Endothelial cell of umbilical vein (primary cell): ENCODE data around the gene CYB5R2. TPM values are rescaled to one million over a fixed set of nuclear protein-coding genes. Genes with fewer than 3 reads are reported as not detected.

ENCODE experiments used
- BruUV-seq: library from RNA; stranded (reverse); fragments of 400-500 nt; replicated peaks from 2 replicates; lab custom pipeline; 2021; lab: Mats Ljungman, UMichigan
- CTCF ChIA-PET: fragments of 300-600, 350-600 bp; sonication (Branson Sonifier 250); formaldehyde crosslinking; loops from one replicate; lab custom pipeline; 2021; ENCODE audit warnings: antibody characterized with exemption, inconsistent platforms; lab: Charles Lee
- POLR2A ChIA-PET: fragments of 300-600, 350-600 bp; sonication (Branson Sonifier 250); formaldehyde crosslinking; loops from one replicate; lab custom pipeline; 2021; ENCODE audit warnings: antibody characterized with exemption, inconsistent platforms; lab: Charles Lee
- DNase-seq: peaks from one replicate; pipeline ENCODE4 v3.0.0-alpha.2; 2011; ENCODE audit warnings: low read depth, low spot score
- FAIRE-seq: peaks from 2 replicates; lab custom pipeline; 2011; peaks lifted over from hg19 to GRCh38; lab: Jason Lieb, UNC
- H2AFZ ChIP-seq: 2 replicates; pipeline ENCODE4 v1.6.0; 2012; ENCODE audit warnings: low read depth, low read length, control low read depth, inconsistent platforms
- H3K27ac ChIP-seq: 2 replicates; pipeline ENCODE4 v1.5.1; 2011; ENCODE audit warnings: low read depth, mild to moderate bottlenecking, control low read depth, low read length, moderate library complexity; ENCODE audit not compliant: insufficient read depth
- H3K27me3 ChIP-seq, 2 experiments: 2 replicates each; pipeline versions ENCODE4 v1.6.0 to v1.6.1; 2011; ENCODE audit warnings: low read length in 2 of 2, mixed read lengths in 1 of 2; ENCODE audit not compliant: control insufficient read depth in 2 of 2, insufficient read depth in 2 of 2
- H3K36me3 ChIP-seq, 2 experiments: 2 replicates in 1 of 2; 3 replicates in 1 of 2; pipeline ENCODE4 v1.5.1; 2011; ENCODE audit warnings: low read length in 2 of 2, mild to moderate bottlenecking in 1 of 2, moderate library complexity in 1 of 2; ENCODE audit not compliant: control insufficient read depth in 2 of 2, insufficient read depth in 2 of 2; ENCODE audit errors: extremely low read depth in 1 of 2
- H3K4me1 ChIP-seq: 3 replicates; pipeline ENCODE4 v1.5.1; 2011; ENCODE audit warnings: mild to moderate bottlenecking, low read length; ENCODE audit not compliant: control insufficient read depth, insufficient read depth; ENCODE audit errors: extremely low read depth
- H3K4me2 ChIP-seq: 2 replicates; pipeline ENCODE4 v1.6.1; 2011; ENCODE audit warnings: low read length, control low read depth, mixed read lengths; ENCODE audit not compliant: insufficient read depth
- H3K4me3 ChIP-seq, 3 experiments: fragments of 200-600 bp in 1 of 3; sonication (generic), shearing (Covaris generic) in 1 of 3; replicated peaks in 1 of 3; 2 replicates each; pipeline ENCODE4 v1.5.1; 2011 to 2016; ENCODE audit warnings: control low read depth in 3 of 3, low read length in 3 of 3, mild to moderate bottlenecking in 2 of 3, inconsistent platforms in 1 of 3, low read depth in 1 of 3, moderate library complexity in 1 of 3; ENCODE audit not compliant: insufficient read depth in 1 of 3
- H3K79me2 ChIP-seq: 2 replicates; pipeline ENCODE4 v1.6.0; 2012; ENCODE audit warnings: low read length, inconsistent platforms; ENCODE audit not compliant: control insufficient read depth, insufficient read depth
- H3K9ac ChIP-seq: replicated peaks from 2 replicates; pipeline ENCODE3; 2011; ENCODE audit warnings: low read length, control low read depth; ENCODE audit not compliant: insufficient read depth; ENCODE audit errors: extremely low read depth
- H3K9me1 ChIP-seq: replicated peaks from 3 replicates; pipeline ENCODE4 v1.6.0; 2011; ENCODE audit warnings: mild to moderate bottlenecking, low read length; ENCODE audit not compliant: control insufficient read depth, insufficient read depth; ENCODE audit errors: extremely low read depth
- H3K9me3 ChIP-seq: replicated peaks from 2 replicates; pipeline ENCODE4 v1.5.1; 2012; ENCODE audit warnings: low read length, inconsistent platforms; ENCODE audit not compliant: control insufficient read depth, insufficient read depth
- H4K20me1 ChIP-seq: replicated peaks from 2 replicates; pipeline ENCODE3; 2011; ENCODE audit warnings: mild to moderate bottlenecking, low read length; ENCODE audit not compliant: control insufficient read depth, insufficient read depth; ENCODE audit errors: extremely low read depth
- FOS ChIP-seq: IDR thresholded peaks from 2 replicates; pipeline ENCODE4 v1.6.1; 2011; ENCODE audit warnings: mild to moderate bottlenecking, low read length, moderate library complexity, borderline replicate concordance; ENCODE audit not compliant: insufficient read depth
- GATA2 ChIP-seq: IDR thresholded peaks from 2 replicates; pipeline ENCODE4 v1.7.0; 2011; ENCODE audit warnings: low read depth, mild to moderate bottlenecking, moderate library complexity, mixed read lengths, low read length; ENCODE audit not compliant: insufficient read length, insufficient read depth
- JUN ChIP-seq: IDR thresholded peaks from 2 replicates; pipeline ENCODE4 v1.6.1; 2011; ENCODE audit warnings: borderline replicate concordance, low read depth; ENCODE audit not compliant: insufficient read length, insufficient read depth
- MYC ChIP-seq: IDR thresholded peaks from one replicate; pipeline ENCODE4 v1.6.1; 2011; ENCODE audit warnings: mild to moderate bottlenecking, low read depth, low read length
- dilution Hi-C: fragments of 300-500 bp; cut with MboI; formaldehyde crosslinking; loops from one replicate; pipeline ENCODE4 v1.15.0; 2019; ENCODE audit warnings: low sequenced_read_pairs; ENCODE audit not compliant: extremely low pct_ligation_motif_present
- intact Hi-C: fragments of 100-400 bp; cut with micrococcal nuclease; formaldehyde crosslinking; loops from one replicate; pipeline ENCODE4 v1.10.0; 2022
- polyA plus RNA-seq, 4 experiments: library from polyadenylated mRNA; depleted of rRNA in 3 of 4; stranded (reverse) in 3 of 4; unstranded in 1 of 4; fragments of >200 nt; gene quantifications; 2 replicates each; pipeline versions ENCODE4 v1.2.1 to v1.2.3, GENCODE V29; 2011 to 2012; ENCODE audit warnings: missing spikeins in 1 of 4
- total RNA-seq: library from RNA; stranded (reverse); gene quantifications from 2 replicates; pipeline ENCODE4 v1.2.3, GENCODE V29; 2021
- TF ChIP-seq, protein P1 (sequence below), 2 donors: IDR thresholded peaks; 1 replicate in 1 of 2; 2 replicates in 1 of 2; pipeline ENCODE4 v1.5.1; 2011; ENCODE audit warnings: low read length in 2 of 2, mild to moderate bottlenecking in 2 of 2, moderate library complexity in 2 of 2, control low read depth in 1 of 2, inconsistent platforms in 1 of 2, low read depth in 1 of 2; ENCODE audit not compliant: insufficient read depth in 1 of 2; ENCODE audit errors: extremely low read depth in 1 of 2

Gene CYB5R2
- total and polyA plus RNA-seq, 2 donors (not counting 3 experiments of a cell fraction or from before 2014, with no cell fraction given) = 4.8 to 5.0 TPM

- intact Hi-C loops = no loop called here
- ChIA-PET POLR2A (no interaction called here), CTCF (interaction anchor here (2.8 to 10.0 kb wide), 4 partner anchors 11 to 80 kb away, joined by 11 to 766 read pairs (median 36); no protein-coding TSS in a partner anchor)
- dilution Hi-C loops = no loop called here
- TF ChIP-seq, protein P1, sequence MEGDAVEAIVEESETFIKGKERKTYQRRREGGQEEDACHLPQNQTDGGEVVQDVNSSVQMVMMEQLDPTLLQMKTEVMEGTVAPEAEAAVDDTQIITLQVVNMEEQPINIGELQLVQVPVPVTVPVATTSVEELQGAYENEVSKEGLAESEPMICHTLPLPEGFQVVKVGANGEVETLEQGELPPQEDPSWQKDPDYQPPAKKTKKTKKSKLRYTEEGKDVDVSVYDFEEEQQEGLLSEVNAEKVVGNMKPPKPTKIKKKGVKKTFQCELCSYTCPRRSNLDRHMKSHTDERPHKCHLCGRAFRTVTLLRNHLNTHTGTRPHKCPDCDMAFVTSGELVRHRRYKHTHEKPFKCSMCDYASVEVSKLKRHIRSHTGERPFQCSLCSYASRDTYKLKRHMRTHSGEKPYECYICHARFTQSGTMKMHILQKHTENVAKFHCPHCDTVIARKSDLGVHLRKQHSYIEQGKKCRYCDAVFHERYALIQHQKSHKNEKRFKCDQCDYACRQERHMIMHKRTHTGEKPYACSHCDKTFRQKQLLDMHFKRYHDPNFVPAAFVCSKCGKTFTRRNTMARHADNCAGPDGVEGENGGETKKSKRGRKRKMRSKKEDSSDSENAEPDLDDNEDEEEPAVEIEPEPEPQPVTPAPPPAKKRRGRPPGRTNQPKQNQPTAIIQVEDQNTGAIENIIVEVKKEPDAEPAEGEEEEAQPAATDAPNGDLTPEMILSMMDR (IDR thresholded peaks at IDR 0.05; ENCODE audit: extremely low read depth in 1 of 2, insufficient read depth in 1 of 2, low read depth in 1 of 2, low read length in 2 of 2) = no peak
- H3K27me3 ChIP-seq = no peaks in the 10 kb centered on the region
- no TSS peak for BruUV-seq
- H3K4me1 ChIP-seq = no peaks in the 10 kb centered on the region
- no peaks in the 10 kb centered on the region for H3K9me3 ChIP-seq
- H3K9me1 ChIP-seq = no peaks in the 10 kb centered on the region
- no peaks in the 10 kb centered on the region for H3K79me2 ChIP-seq
- no peaks in the 10 kb centered on the region for H4K20me1 ChIP-seq
- FAIRE-seq (no peak), DNase-seq (no peak)
- no peak overlapping the region for H3K4me2 ChIP-seq
- H3K4me3 ChIP-seq = no peak overlapping the region
- H3K36me3 ChIP-seq = peaks cover 0 to 1% of the 10 kb centered on the region in 2 experiments
- H3K9ac ChIP-seq = no peak overlapping the region
- H2AFZ ChIP-seq = no peak overlapping the region
- H3K27ac ChIP-seq = no peak overlapping the region
Measured at GRCh38 chr11:7654195-7654705, 19.1 kb downstream of the CYB5R2 start.

DNA sequence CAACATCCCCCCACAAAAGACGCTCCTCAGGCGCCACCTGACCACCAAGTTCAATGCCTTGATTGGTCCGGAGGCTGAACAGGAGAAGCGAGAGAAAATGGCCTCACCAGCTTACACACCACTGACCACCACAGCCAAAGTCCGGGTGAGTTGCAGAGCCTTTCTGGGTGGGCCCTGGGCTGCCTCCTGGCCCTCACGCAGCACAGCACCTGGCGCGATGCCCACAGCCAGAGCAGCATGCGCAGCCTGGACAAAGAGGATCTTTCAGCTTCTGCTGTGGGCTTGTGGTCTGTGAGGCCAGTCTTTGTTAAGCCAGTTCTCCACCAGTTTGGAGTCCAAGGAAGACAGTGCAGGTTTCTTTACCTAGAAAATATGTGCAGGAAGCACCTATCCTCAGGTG is 21.6 kb downstream of the CYB5R2 start:
- H3K27ac ChIP-seq = no peak overlapping the region
- POLR2A ChIA-PET = no interaction called here
- dilution Hi-C loops = no loop called here

More for the DNA sequence above, 21.6 kb downstream of the CYB5R2 start:
- H2AFZ ChIP-seq = no peak overlapping the region
- DNase-seq = no peak
- intact Hi-C loops = no loop called here
- H3K4me2 ChIP-seq = no peak overlapping the region
- no TSS peak for BruUV-seq
- CTCF ChIA-PET = interaction anchor here (1.2 to 10.0 kb wide), 6 partner anchors 9 to 209 kb away, joined by 4 to 766 read pairs (median 12); no protein-coding TSS in a partner anchor
- TF ChIP-seq MYC (no peak), GATA2 (no peak), JUN (no peak), FOS (no peak)
- TF ChIP-seq, protein P1 (IDR thresholded peaks at IDR 0.05; ENCODE audit: extremely low read depth in 1 of 2, insufficient read depth in 1 of 2, low read depth in 1 of 2, low read length in 2 of 2) = no peak
- FAIRE-seq = no peak
- no peaks in the 10 kb centered on the region for H3K9me3 ChIP-seq
- no peak overlapping the region for H3K9ac ChIP-seq
- no peaks in the 10 kb centered on the region for H3K9me1 ChIP-seq
- no peaks in the 10 kb centered on the region for H4K20me1 ChIP-seq
- H3K4me3 ChIP-seq = no peak overlapping the region
- no peaks in the 10 kb centered on the region for H3K4me1 ChIP-seq
- H3K36me3 ChIP-seq = peaks cover 0 to 3% of the 10 kb centered on the region in 2 experiments
- no peaks in the 10 kb centered on the region for H3K79me2 ChIP-seq
- no peaks in the 10 kb centered on the region for H3K27me3 ChIP-seq
